ENCODE results near the gene RBP5.
A peak's percentile ranks its signal among the peaks of the same experiment; 100 is the strongest.

Gene RBP5

GRCh38 chr12:7093486-7093885 lies 35.2 kb downstream of the RBP5 start:
- H3K36me3 Mint-ChIP-seq (ENCODE audit: low read depth): peaks cover 6% of the 10 kb centered on the region
- H3K27me3 Mint-ChIP-seq (ENCODE audit: low read depth): no peaks in the 10 kb centered on the region
- no peak overlapping the region for H3K27ac Mint-ChIP-seq
- H3K9me3 Mint-ChIP-seq: no peaks in the 10 kb centered on the region
- peaks cover 6% of the 10 kb centered on the region for H3K4me1 Mint-ChIP-seq (ENCODE audit: low read depth)
- no peak overlapping the region for H3K4me3 Mint-ChIP-seq

- H3K4me1 Mint-ChIP-seq (ENCODE audit: low read depth): peaks cover 6% of the 10 kb centered on the region
- peaks cover 1% of the 10 kb centered on the region for H3K36me3 Mint-ChIP-seq (ENCODE audit: low read depth)
- H3K4me3 Mint-ChIP-seq: no peak overlapping the region
- H3K27me3 Mint-ChIP-seq (ENCODE audit: low read depth): no peaks in the 10 kb centered on the region
- no peaks in the 10 kb centered on the region for H3K9me3 Mint-ChIP-seq
- H3K27ac Mint-ChIP-seq: no peak overlapping the region
Measured at GRCh38 chr12:7092986-7093460, 35.7 kb downstream of the RBP5 start.

GRCh38 chr12:7092229-7092985 lies 36.3 kb downstream of the RBP5 start, which contains the start of gene C1R:
Gene C1R, minus strand, starts transcription at chr12:7092445. Its CDS starts 57 bp downstream, at chr12:7092388.
- Mint-ChIP-seq H3K4me3 (peak within 1 kb of the TSS; percentile 73), H3K27ac (peak within 1 kb of the TSS; percentile 47), H3K4me1 (ENCODE audit: low read depth) (peaks cover 6% of the 10 kb centered on the region), H3K27me3 (ENCODE audit: low read depth) (no peaks in the 10 kb centered on the region), H3K9me3 (no peaks in the 10 kb centered on the region), H3K36me3 (ENCODE audit: low read depth) (peaks cover 1% of the 10 kb centered on the region)

- H3K9me3 Mint-ChIP-seq: no peaks in the 10 kb centered on the region
- peak overlapping the region; percentile 47 for H3K27ac Mint-ChIP-seq
- no peaks in the 10 kb centered on the region for H3K27me3 Mint-ChIP-seq (ENCODE audit: low read depth)
Measured at GRCh38 chr12:7091660-7092228, 36.9 kb downstream of the RBP5 start.

GRCh38 chr12:7091171-7091570 lies 37.5 kb downstream of the RBP5 start:
- Mint-ChIP-seq H3K4me3 (no peak overlapping the region), H3K4me1 (ENCODE audit: low read depth) (peaks cover 6% of the 10 kb centered on the region), H3K27ac (no peak overlapping the region), H3K36me3 (ENCODE audit: low read depth) (no peaks in the 10 kb centered on the region), H3K27me3 (ENCODE audit: low read depth) (no peaks in the 10 kb centered on the region), H3K9me3 (no peaks in the 10 kb centered on the region)

More at GRCh38 chr12:7091660-7092228, 36.9 kb downstream of the RBP5 start:
- Mint-ChIP-seq H3K4me3 (peak overlapping the region; percentile 73), H3K4me1 (ENCODE audit: low read depth) (peaks cover 6% of the 10 kb centered on the region), H3K36me3 (ENCODE audit: low read depth) (peaks cover under 1% of the 10 kb centered on the region)

GRCh38 chr12:7090222-7090998 lies 38.3 kb downstream of the RBP5 start:
- H3K4me3 Mint-ChIP-seq: no peak overlapping the region
- no peak overlapping the region for H3K27ac Mint-ChIP-seq
- no peaks in the 10 kb centered on the region for H3K36me3 Mint-ChIP-seq (ENCODE audit: low read depth)
- H3K9me3 Mint-ChIP-seq: no peaks in the 10 kb centered on the region
- H3K4me1 Mint-ChIP-seq (ENCODE audit: low read depth): peaks cover 6% of the 10 kb centered on the region
- no peaks in the 10 kb centered on the region for H3K27me3 Mint-ChIP-seq (ENCODE audit: low read depth)

GRCh38 chr12:7089196-7089871 lies 39.4 kb downstream of the RBP5 start:
- no peaks in the 10 kb centered on the region for H3K36me3 Mint-ChIP-seq (ENCODE audit: low read depth)
- H3K27me3 Mint-ChIP-seq (ENCODE audit: low read depth): no peaks in the 10 kb centered on the region
- peaks cover 6% of the 10 kb centered on the region for H3K4me1 Mint-ChIP-seq (ENCODE audit: low read depth)
- H3K9me3 Mint-ChIP-seq: no peaks in the 10 kb centered on the region
- H3K27ac Mint-ChIP-seq: no peak overlapping the region
- H3K4me3 Mint-ChIP-seq: no peak overlapping the region

GRCh38 chr12:7083125-7083524 lies 45.6 kb downstream of the RBP5 start:
- H3K27me3 Mint-ChIP-seq (ENCODE audit: low read depth): peaks cover 3% of the 10 kb centered on the region
- peaks cover 6% of the 10 kb centered on the region for H3K9me3 Mint-ChIP-seq
- no peak overlapping the region for H3K4me3 Mint-ChIP-seq
- H3K4me1 Mint-ChIP-seq (ENCODE audit: low read depth): no peaks in the 10 kb centered on the region
- H3K27ac Mint-ChIP-seq: no peak overlapping the region
- peaks cover 5% of the 10 kb centered on the region for H3K36me3 Mint-ChIP-seq (ENCODE audit: low read depth)

- no peaks in the 10 kb centered on the region for H3K4me1 Mint-ChIP-seq (ENCODE audit: low read depth)
- peaks cover 5% of the 10 kb centered on the region for H3K36me3 Mint-ChIP-seq (ENCODE audit: low read depth)
- H3K27ac Mint-ChIP-seq: no peak overlapping the region
- H3K9me3 Mint-ChIP-seq: peaks cover 6% of the 10 kb centered on the region
- H3K27me3 Mint-ChIP-seq (ENCODE audit: low read depth): peaks cover 3% of the 10 kb centered on the region
- no peak overlapping the region for H3K4me3 Mint-ChIP-seq
Measured at GRCh38 chr12:7081037-7081436, 47.7 kb downstream of the RBP5 start.

GRCh38 chr12:7079826-7080125 lies 48.9 kb downstream of the RBP5 start:
- peaks cover 5% of the 10 kb centered on the region for H3K4me1 Mint-ChIP-seq (ENCODE audit: low read depth)
- no peak overlapping the region for H3K27ac Mint-ChIP-seq
- peaks cover 11% of the 10 kb centered on the region for H3K27me3 Mint-ChIP-seq (ENCODE audit: low read depth)
- H3K4me3 Mint-ChIP-seq: no peak overlapping the region
- peaks cover 6% of the 10 kb centered on the region for H3K9me3 Mint-ChIP-seq
- peaks cover 5% of the 10 kb centered on the region for H3K36me3 Mint-ChIP-seq (ENCODE audit: low read depth)

- peaks cover 3% of the 10 kb centered on the region for H3K9me3 Mint-ChIP-seq
- no peak overlapping the region for H3K27ac Mint-ChIP-seq
- peaks cover 7% of the 10 kb centered on the region for H3K4me1 Mint-ChIP-seq (ENCODE audit: low read depth)
- peaks cover 2% of the 10 kb centered on the region for H3K36me3 Mint-ChIP-seq (ENCODE audit: low read depth)
- peaks cover 17% of the 10 kb centered on the region for H3K27me3 Mint-ChIP-seq (ENCODE audit: low read depth)
- no peak overlapping the region for H3K4me3 Mint-ChIP-seq
Measured at GRCh38 chr12:7078163-7078562, 50.5 kb downstream of the RBP5 start.

- no peak overlapping the region for H3K4me3 Mint-ChIP-seq
- H3K36me3 Mint-ChIP-seq (ENCODE audit: low read depth): no peaks in the 10 kb centered on the region
- no peaks in the 10 kb centered on the region for H3K9me3 Mint-ChIP-seq
- H3K27ac Mint-ChIP-seq: no peak overlapping the region
- H3K4me1 Mint-ChIP-seq (ENCODE audit: low read depth): peaks cover 7% of the 10 kb centered on the region
- peaks cover 30% of the 10 kb centered on the region for H3K27me3 Mint-ChIP-seq (ENCODE audit: low read depth)
Measured at GRCh38 chr12:7076493-7076892, 52.2 kb downstream of the RBP5 start.

- no peaks in the 10 kb centered on the region for H3K36me3 Mint-ChIP-seq (ENCODE audit: low read depth)
- no peak overlapping the region for H3K27ac Mint-ChIP-seq
- no peaks in the 10 kb centered on the region for H3K9me3 Mint-ChIP-seq
- H3K27me3 Mint-ChIP-seq (ENCODE audit: low read depth): peaks cover 32% of the 10 kb centered on the region
- peaks cover 7% of the 10 kb centered on the region for H3K4me1 Mint-ChIP-seq (ENCODE audit: low read depth)
- no peak overlapping the region for H3K4me3 Mint-ChIP-seq
Measured at GRCh38 chr12:7075939-7076338, 52.8 kb downstream of the RBP5 start.

- peaks cover 7% of the 10 kb centered on the region for H3K4me1 Mint-ChIP-seq (ENCODE audit: low read depth)
- no peak overlapping the region for H3K4me3 Mint-ChIP-seq
- H3K36me3 Mint-ChIP-seq (ENCODE audit: low read depth): no peaks in the 10 kb centered on the region
- H3K27me3 Mint-ChIP-seq (ENCODE audit: low read depth): peaks cover 36% of the 10 kb centered on the region
- H3K9me3 Mint-ChIP-seq: no peaks in the 10 kb centered on the region
- peak overlapping the region; percentile 71 for H3K27ac Mint-ChIP-seq
Measured at GRCh38 chr12:7075518-7075917, 53.2 kb downstream of the RBP5 start.
